Heart right ventricle (tissue), 16 donors: Measurements from ENCODE around the gene SPPL2C. TPM values are rescaled to one million over a fixed set of nuclear protein-coding genes. Genes with fewer than 3 reads are reported as not detected.
A peak's percentile ranks its signal among the peaks of the same experiment; 100 is the strongest.

ENCODE experiments used
- ATAC-seq, 8 donors: fragments of 200-7000 bp; cut with Tn5 transposase; one replicate each; pipeline ENCODE4 v1.9.1; 2020; ENCODE audit warnings: mild to moderate bottlenecking in 8 of 8, moderate library complexity in 8 of 8, moderate number of reproducible peaks in 1 of 8
- DNase-seq, 2 donors: peaks; one replicate each; pipeline ENCODE4 v3.0.0-alpha.2; 2020
- H3K27ac ChIP-seq, 10 donors: fragments of 200-600 bp; sonication (generic) in 2 of 10; one replicate each; pipeline versions ENCODE4 v1.5.0 to v1.8.0; 2020 to 2022; ENCODE audit warnings: mild to moderate bottlenecking in 3 of 10
- H3K27me3 ChIP-seq, 7 donors: fragments of 200-600 bp; one replicate each; pipeline ENCODE4 v1.8.0; 2021 to 2022; ENCODE audit warnings: mild to moderate bottlenecking in 2 of 7
- H3K36me3 ChIP-seq, 9 donors: fragments of 200-600 bp; sonication (generic) in 1 of 9; one replicate each; pipeline versions ENCODE4 v1.5.0 to v1.8.0; 2020 to 2022; ENCODE audit warnings: mild to moderate bottlenecking in 2 of 9
- H3K4me1 ChIP-seq, 9 donors: fragments of 200-600 bp; sonication (generic) in 1 of 9; one replicate each; pipeline versions ENCODE4 v1.5.0 to v1.8.0; 2020 to 2022; ENCODE audit warnings: mild to moderate bottlenecking in 4 of 9
- H3K4me3 ChIP-seq, 10 donors: fragments of 200-600 bp; sonication (generic) in 2 of 10; one replicate each; pipeline versions ENCODE4 v1.5.0 to v1.8.0; 2020 to 2022; ENCODE audit warnings: mild to moderate bottlenecking in 7 of 10, moderate library complexity in 2 of 10
- H3K9me3 ChIP-seq, 11 donors: fragments of 200-600 bp in 10 of 11; sonication (generic) in 2 of 11; one replicate each; pipeline versions ENCODE4 v1.5.0 to v1.8.0; 2013 to 2022; ENCODE audit warnings: mild to moderate bottlenecking in 2 of 11, control low read depth in 1 of 11, moderate library complexity in 1 of 11
- CTCF ChIP-seq, 9 donors: fragments of 200-600 bp; sonication (generic) in 2 of 9; IDR thresholded peaks; one replicate each; pipeline versions ENCODE4 v1.5.0 to v1.8.0; 2021 to 2022; ENCODE audit warnings: antibody characterized with exemption in 9 of 9, mild to moderate bottlenecking in 5 of 9, moderate library complexity in 1 of 9
- WGBS, 2 donors: extraction: QIAGEN DNeasy Blood & Tissue Kit; methylation state at CpG; one replicate each; pipeline ENCODE4 v1.1.7; 2013; ENCODE audit warnings: inconsistent platforms in 1 of 2; 5-methylcytosine and 5-hydroxymethylcytosine counted together
- intact Hi-C, 10 donors: fragments of 100-400 bp; cut with DNase I; formaldehyde crosslinking; loops; one replicate each; pipeline versions ENCODE4 v1.11.1 to v1.14.2; 2022
- polyA plus RNA-seq, 2 donors: library from polyadenylated mRNA; stranded (reverse); fragments of 200-250 nt; gene quantifications; one replicate each; pipeline ENCODE4 v1.2.3, GENCODE V29; 2013
- total RNA-seq, 10 donors: library from RNA; stranded (reverse); fragmentation: NEBNext Ultra II Directional in 3 of 10; extraction: Animal tissue kit (Norgen Biotek cat#: 25700) in 3 of 10; gene quantifications; one replicate each; pipeline versions ENCODE4 v1.2.1 to v1.2.4, GENCODE V29; 2021 to 2023
- donor health status: Arrhythmogenic right ventricular cardiomyopathy.
- donor health status: ischemic (EF 13 %, LVEDD 7.1; RV severe dilation, severe dysfunction).
- donor health status: healthy with polysubstance abuse.
- donor health status: DM: no; HTN: yes; CAD: no.
- donor health status: DM: no; HTN: no; CAD: no.
- donor health status: ischemic (EF 25% LVEDD 6.9; RV normal size, moderate dysfunction).
- donor health status: ischemic (EF 25% LVEDD 5.7; RV mildly dilated, moderate dysfunction).
- donor health status: healthy.
- donor health status: DM: yes; HTN: yes; CAD: no.
- donor health status: Ischemic cardiomyopathy.
- donor health status: ischemic (EF 35%, LVEDD 5.7; RV mildly dilated, moderate dysfunction).
- donor health status: nonischemic (EF 11% LVEDD 7.7; RV severe dilation, severe dysfunction).
- donor health status: DM: yes; HTN: yes; CAD: no.
- donor health status: PGD.
- donor health status: ischemic (EF 29% LVEDD 5.4; RV normal size, mild dysfunction).
- donor health status: nonischemic (EF 23%, LVEDD 6.1; RV moderate dilation, normal function).

The SPPL2C gene
- total and polyA plus RNA-seq, 12 donors, result not detected

DNA sequence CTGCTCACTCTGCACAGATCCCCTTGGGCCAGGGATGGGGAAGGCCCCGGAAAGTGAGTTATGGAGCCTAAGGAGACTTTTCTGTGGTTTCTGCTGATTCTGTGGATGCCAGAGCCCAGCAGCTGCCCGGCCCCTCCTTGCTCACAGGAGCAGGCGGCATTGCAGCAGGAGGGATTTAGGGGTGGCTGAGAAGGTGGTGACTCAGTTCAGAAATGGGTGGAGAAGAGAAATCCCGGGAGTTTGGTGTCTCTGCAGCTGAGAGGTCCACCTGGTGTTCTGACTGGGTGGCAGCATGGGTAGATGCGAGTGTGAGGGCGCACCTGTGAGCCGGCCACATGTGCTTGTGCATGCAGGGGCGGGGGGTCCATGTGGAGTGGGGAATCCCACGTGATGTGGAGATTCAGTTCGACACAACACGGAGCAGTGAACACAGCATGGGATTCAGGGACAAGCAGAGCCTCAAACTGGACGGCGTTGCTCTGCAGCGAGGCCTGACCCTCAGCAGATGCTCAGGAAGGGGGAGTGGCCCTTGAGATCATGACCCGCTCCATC is 16.0 kb upstream of the SPPL2C start:
- intact Hi-C loops, result loop anchor here in 2 of 10 donors (1.0 to 10.0 kb wide), 2 partner anchors 104 to 186 kb away; no protein-coding TSS in a partner anchor
- Histone ChIP-seq H3K4me1 (no peaks in the 10 kb centered on the region), H3K27ac (no peak overlapping the region), H3K36me3 (no peaks in the 10 kb centered on the region), H3K4me3 (no peak overlapping the region), H3K9me3 (no peaks in the 10 kb centered on the region), H3K27me3 (peaks cover 0 to 76% (median 36%) of the 10 kb centered on the region in 7 donors)
- 70% methylated on average over 15 of the region's 15 CpGs for WGBS, 2 donors
- DNase-seq, result no peak
- no peak for ATAC-seq
- no peak for TF ChIP-seq CTCF (IDR thresholded peaks at IDR 0.05)

DNA sequence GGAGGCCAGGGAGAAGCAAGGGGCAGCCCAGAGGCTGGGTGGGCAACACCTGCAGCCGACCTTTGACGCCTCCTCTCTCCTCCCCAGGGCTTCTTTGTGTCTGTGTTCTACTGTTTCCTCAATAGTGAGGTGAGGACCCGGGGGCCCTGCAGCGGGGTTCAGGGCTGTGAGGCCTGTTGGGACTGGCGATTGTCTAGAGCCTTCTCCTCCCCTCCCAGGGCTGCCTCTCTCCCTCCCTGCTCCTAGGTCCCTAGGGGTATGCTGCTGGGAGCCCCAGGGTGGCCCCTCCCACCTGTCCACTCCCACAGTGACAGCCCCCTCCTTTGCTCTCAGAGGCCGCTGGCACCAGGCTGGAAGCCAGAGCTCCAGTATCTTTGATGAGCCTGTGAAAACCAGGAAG is 10.8 kb upstream of the SPPL2C start:
- no peak overlapping the region for H3K4me3 ChIP-seq
- H3K27ac ChIP-seq, result no peak overlapping the region
- no peaks in the 10 kb centered on the region for H3K36me3 ChIP-seq
- H3K9me3 ChIP-seq, result no peaks in the 10 kb centered on the region
- ATAC-seq, result no peak
- no peak for DNase-seq
- WGBS, 2 donors, result 55 to 56% methylated on average over 6 of the region's 6 CpGs
- intact Hi-C loops, result loop anchor here in 6 of 10 donors (2.0 to 10.0 kb wide), 3 partner anchors 109 to 193 kb away; no protein-coding TSS in a partner anchor
- peaks cover 0 to 74% (median 34%) of the 10 kb centered on the region in 7 donors for H3K27me3 ChIP-seq
- no peak for TF ChIP-seq CTCF (IDR thresholded peaks at IDR 0.05)
- H3K4me1 ChIP-seq, result no peaks in the 10 kb centered on the region

DNA sequence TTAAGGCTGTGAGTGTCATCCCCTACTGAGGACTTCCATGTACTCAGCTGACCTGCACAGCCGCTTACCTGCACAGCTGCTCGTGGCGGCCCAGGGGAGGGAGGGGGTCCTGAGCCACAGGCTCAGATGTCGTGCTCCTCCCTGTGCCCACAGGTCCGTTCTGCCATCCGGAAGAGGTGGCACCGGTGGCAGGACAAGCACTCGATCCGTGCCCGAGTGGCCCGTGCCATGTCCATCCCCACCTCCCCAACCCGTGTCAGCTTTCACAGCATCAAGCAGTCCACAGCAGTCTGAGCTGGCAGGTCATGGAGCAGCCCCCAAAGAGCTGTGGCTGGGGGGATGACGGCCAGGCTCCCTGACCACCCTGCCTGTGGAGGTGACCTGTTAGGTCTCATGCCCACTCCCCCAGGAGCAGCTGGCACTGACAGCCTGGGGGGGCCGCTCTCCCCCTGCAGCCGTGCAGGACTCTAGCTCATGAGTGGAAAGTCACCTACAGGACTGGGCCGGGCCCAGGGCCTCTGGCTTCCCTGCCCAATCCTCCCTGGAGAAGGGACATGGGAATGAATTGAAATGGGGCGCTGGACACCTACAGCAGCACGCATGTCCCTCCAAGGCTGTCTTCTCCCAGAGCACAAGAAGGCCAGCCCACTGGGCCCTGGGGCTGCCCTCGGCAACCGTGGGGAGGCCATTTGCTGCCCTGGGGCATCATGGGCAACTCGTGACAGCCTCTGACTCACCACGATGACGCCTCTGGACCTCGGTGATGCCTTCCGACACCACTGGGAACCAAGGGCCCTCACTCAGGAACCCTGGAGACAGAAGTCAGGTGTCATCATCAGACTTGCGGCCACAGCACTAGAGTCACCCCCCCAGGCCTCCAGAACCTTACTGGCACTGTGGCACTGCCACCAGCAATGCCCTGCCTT is 9.9 kb upstream of the SPPL2C start:
- peaks cover 0 to 73% (median 34%) of the 10 kb centered on the region in 7 donors for H3K27me3 ChIP-seq
- DNase-seq (no peak), ATAC-seq (peak in 1 of 8 donors; percentile 5)
- no peaks in the 10 kb centered on the region for H3K36me3 ChIP-seq
- 79 to 85% methylated on average over 26 of the region's 26 CpGs for WGBS, 2 donors
- no peak overlapping the region for H3K27ac ChIP-seq
- no peak overlapping the region for H3K4me3 ChIP-seq
- H3K9me3 ChIP-seq, result no peaks in the 10 kb centered on the region
- no peak for TF ChIP-seq CTCF (IDR thresholded peaks at IDR 0.05)
- intact Hi-C loops, result loop anchor here in 5 of 10 donors (2.0 to 10.0 kb wide), 4 partner anchors 110 to 202 kb away; no protein-coding TSS in a partner anchor
- H3K4me1 ChIP-seq, result no peaks in the 10 kb centered on the region

DNA sequence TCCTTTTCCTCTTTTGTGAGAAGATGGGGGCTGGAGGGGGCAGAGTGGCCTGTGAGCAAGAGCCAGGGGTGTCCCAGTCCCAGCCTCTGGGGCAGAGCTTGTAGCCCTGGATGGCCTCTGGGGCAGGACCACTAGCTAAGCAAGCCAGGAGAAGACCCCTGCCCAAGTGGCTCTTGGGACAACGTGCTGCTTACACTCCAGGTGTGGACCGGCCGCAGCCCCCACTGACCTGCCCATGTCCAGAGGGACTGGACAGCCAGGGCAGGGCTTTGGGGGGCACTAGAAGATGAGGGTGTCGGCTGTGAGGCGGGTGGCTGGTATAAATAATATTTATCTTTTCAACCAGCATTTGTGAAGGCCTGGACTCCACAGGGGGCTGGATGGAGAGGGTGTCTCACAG is 9.2 kb upstream of the SPPL2C start:
- DNase-seq (no peak), ATAC-seq (no peak)
- no peaks in the 10 kb centered on the region for H3K4me1 ChIP-seq
- H3K27me3 ChIP-seq, result peaks cover 0 to 71% (median 27%) of the 10 kb centered on the region in 7 donors
- H3K9me3 ChIP-seq, result no peaks in the 10 kb centered on the region
- no peak for TF ChIP-seq CTCF (IDR thresholded peaks at IDR 0.05)
- intact Hi-C loops, result loop anchor here in 3 of 10 donors (2.0 to 10.0 kb wide), 3 partner anchors 111 to 203 kb away; no protein-coding TSS in a partner anchor
- 84 to 85% methylated on average over 5 of the region's 5 CpGs for WGBS, 2 donors
- H3K4me3 ChIP-seq, result no peak overlapping the region
- no peaks in the 10 kb centered on the region for H3K36me3 ChIP-seq
- no peak overlapping the region for H3K27ac ChIP-seq
